EL (cell line): ENCODE data around the gene KIAA1328.

ENCODE experiments used
- DNase-seq: peaks from one replicate; pipeline ENCODE4 v3.0.0-alpha.2; 2016

The KIAA1328 gene

GRCh38 chr18:37230768-37231167 is 401.8 kb downstream of the KIAA1328 start:
- peak; percentile 5 for DNase-seq

DNA sequence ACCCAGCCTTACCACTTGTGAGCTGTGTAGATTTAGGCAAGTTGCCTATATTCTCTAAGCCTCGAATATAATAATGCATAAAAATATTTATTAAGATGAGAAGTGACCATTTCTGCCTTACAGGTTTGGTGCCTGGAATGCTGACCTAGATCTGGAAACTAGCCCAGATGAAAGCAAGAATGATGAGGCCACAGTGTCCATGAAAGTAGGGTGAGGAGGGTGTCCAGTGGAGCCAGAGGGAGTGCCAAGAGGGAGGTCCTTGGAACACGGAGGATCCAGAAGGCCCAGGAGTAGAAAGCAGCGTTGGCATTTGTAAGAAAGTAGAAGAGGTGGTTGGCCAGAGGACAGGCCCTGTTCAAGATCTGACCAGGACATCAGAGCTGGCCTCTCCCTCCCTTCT is 402.3 kb downstream of the KIAA1328 start:
- DNase-seq = no peak

DNA sequence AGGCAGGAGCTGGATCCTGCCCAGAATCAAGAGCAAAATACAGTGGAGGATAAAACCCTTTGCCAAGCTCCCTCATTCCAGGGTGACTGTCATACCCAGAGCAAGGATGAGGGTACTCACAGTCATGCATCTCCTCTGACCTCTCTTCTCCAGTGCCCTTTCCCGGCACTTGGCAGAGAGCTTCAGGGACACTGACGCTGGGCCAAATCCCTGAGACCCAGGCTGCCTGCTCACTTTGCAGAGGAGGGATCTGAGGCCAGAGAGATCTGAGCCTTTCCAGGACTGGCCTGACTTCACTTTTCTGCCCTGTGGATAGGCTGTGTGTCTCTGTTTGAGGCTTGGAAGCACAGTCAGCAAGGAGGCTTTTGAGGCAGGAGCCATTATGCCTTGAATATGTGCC is 406.7 kb downstream of the KIAA1328 start:
- no peak for DNase-seq

- no peak for DNase-seq
Measured at GRCh38 chr18:37238282-37239108, 409.6 kb downstream of the KIAA1328 start.

GRCh38 chr18:37242091-37242490 is 413.2 kb downstream of the KIAA1328 start:
- no peak for DNase-seq

- no peak for DNase-seq
Measured at GRCh38 chr18:37242826-37243560, 414.1 kb downstream of the KIAA1328 start.

DNA sequence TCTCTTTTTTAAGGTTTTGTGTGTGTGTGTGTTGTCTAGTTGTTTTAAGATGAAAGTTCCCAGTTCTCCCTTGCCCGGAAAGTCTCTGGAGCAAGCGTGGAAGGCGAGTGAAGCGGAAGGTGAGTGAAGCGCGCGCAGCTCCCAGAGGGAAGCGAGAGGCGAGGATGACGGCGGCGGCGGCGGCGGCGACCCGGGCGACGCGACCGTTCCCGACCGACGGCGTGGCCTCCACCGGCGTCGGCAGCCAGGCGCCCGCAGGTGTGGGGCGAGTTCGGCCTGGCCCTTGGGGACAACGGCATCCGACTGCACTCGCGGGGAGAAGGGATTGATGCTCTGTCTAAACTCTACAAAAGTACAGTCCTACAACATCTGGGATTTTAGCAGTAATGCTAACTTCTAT is 414.8 kb downstream of the KIAA1328 start:
- no peak for DNase-seq

DNA sequence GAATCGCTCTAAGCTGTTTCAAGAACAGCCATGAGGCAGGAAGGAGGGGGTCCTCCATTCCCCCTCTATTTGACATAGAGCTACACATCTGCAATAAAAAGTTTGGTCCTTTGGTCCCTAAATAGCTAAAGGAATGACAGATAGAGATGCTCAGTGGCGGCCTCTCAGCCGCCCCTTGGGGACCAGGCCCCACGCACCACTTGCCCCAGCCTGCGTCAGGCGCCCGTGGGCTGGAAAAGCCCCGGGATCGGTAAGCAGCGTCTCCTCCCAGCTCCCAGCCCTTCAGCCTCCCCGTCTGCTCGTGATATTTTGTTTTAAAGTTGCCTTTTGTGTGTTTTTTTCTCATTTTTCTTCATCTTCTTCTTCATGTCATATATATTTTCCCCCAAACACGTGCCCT is 415.7 kb downstream of the KIAA1328 start:
- DNase-seq = no peak

GRCh38 chr18:37246779-37247340 is 417.9 kb downstream of the KIAA1328 start:
- no peak for DNase-seq

DNA sequence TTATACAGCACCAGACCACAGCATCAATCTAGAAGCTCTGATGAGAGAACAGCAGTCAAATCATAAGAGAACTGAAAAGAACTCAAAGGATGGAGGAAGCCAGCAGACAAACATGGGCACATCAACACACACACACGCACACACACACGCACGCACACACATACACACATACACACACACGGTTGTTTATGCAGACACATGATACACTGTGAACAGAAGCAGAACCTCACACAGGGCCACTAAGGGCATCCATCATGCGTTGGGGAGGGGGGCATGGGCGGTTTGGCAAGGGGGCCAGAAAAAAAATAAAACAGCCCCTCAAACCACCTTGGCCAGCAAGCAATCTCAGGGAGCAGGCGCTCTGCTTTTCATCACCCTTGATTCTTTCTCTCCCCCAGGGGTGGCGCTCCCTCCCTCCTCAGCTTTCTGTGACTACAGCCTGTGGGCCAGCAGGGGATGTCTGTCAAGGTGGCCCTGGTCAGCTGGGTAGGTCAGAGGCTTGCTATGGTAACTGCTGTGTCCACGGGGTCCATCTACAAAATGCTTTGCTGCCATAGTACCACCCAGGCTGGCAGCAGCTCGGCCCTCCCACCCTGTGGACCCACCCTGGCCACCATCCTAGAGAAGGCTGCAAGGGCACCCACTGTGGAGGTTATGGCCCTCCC is 418.7 kb downstream of the KIAA1328 start:
- DNase-seq = no peak

GRCh38 chr18:37248281-37248680 is 419.4 kb downstream of the KIAA1328 start:
- no peak for DNase-seq

- no peak for DNase-seq
Measured at GRCh38 chr18:37249171-37249886, 420.4 kb downstream of the KIAA1328 start.

DNA sequence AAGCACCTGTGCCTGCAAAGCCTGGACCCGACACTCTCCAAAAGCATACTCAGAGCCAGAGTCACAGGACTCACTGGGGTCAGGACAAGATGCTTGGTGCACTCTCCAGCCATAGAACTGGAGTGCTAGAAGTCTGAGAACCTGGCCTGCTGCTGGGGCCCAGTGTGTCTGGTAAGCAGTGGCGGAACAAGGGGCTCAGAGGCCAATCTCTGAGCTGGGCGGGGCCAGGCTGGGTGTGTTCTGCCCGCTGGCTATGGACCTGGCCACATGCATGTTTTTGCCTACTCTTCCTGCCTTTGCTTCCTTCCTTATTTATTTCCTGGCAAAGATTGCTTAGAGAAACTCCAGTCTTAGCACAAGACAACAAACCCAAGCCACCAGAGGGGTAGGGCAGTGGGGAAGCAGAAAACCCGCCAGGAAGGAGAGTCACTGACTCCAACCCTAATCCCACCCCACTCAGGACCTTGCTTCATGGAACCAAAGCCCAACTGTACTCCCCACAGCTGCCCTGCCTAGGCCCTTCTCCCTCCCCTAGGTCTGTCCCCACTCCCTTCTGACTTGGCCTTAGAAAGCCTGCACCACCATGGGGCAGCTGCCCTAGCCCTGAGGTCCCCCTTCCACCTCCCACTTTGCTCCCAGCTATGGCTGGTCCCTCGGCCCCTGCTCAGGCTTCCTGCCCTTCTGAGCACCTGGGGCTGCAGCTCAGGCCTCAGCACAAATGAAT is 421.1 kb downstream of the KIAA1328 start:
- DNase-seq = no peak

- no peak for DNase-seq
Measured at GRCh38 chr18:37251679-37252078, 422.8 kb downstream of the KIAA1328 start.

GRCh38 chr18:37252342-37252741 is 423.4 kb downstream of the KIAA1328 start:
- DNase-seq = no peak

DNA sequence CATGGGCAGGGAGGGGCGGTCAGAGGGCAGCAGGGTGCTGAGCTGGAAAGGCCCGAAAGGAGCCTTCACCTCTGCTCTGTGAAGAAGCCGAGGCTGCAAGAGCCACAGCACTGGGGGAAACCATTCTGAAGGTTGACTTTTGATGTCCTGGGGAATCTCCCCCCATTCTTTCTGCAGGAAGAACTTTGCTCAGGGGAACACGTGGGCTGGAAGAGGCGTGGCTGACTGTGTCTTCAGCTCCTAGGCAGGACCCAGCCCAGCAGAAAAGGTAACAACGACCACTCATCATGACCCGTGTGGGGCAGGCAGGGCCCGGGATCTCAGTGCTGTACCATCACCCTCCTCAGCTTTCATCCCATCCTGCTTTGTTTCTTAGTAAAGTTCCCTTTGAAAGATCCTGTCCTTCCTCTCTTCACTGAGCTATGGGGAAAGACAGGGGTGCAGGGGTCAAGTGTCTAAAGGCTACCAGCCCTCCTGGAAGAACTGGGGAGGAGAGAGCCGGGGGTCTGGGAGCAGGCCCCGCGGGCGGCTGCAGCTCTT is 424.0 kb downstream of the KIAA1328 start:
- DNase-seq = no peak

DNA sequence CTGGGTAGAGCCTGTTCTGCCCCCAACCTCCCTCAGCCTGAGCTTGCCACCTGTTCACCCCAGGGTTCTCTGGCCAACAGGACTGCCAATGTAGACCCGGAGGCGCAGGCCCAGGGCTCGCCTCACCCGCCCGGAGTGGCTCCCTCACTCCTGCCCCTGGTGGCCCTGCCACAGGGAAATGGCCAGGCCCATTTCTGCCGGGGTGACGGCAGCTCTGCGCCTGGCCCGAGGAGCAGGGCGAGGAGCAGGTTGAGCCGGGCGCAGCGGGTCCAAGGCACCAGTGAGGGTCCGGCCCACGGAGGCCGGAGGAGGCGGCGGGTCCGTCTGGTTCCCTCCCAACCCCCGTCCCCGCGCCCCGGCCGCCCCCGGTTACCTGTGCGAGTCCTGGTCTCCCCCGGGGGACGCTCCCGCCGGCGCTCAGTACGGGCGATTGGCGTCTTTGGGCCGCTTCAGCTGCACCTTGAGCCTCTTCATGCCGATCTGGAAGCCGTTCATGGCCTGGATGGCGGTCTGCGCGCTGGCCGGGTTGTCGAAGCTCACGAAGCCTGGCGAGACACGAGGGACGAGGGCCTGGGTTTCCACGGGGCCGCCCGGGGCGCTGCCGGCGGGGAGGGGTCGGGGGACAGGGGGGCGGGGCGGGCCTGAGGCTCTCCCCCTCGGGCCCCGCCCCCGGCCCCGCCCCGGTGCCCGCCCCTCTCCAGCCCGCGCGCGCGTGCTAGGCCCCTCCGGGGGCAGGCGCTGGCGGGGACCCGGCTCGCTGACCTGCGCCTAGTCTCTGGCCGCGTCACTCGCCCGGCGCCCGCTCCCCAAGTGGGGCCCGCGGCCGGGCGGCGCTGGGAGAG is 424.7 kb downstream of the KIAA1328 start:
- peak; percentile 14 for DNase-seq

- DNase-seq = no peak
Measured at GRCh38 chr18:37254236-37254754, 425.4 kb downstream of the KIAA1328 start.

- DNase-seq = no peak
Measured at GRCh38 chr18:37254973-37255372, 426.0 kb downstream of the KIAA1328 start.

- no peak for DNase-seq
Measured at GRCh38 chr18:37258131-37258530, 429.2 kb downstream of the KIAA1328 start.

GRCh38 chr18:37258819-37259218 is 429.9 kb downstream of the KIAA1328 start:
- no peak for DNase-seq
